Measurements from ENCODE around the gene FOXI1.

FOXI1 gene

DNA sequence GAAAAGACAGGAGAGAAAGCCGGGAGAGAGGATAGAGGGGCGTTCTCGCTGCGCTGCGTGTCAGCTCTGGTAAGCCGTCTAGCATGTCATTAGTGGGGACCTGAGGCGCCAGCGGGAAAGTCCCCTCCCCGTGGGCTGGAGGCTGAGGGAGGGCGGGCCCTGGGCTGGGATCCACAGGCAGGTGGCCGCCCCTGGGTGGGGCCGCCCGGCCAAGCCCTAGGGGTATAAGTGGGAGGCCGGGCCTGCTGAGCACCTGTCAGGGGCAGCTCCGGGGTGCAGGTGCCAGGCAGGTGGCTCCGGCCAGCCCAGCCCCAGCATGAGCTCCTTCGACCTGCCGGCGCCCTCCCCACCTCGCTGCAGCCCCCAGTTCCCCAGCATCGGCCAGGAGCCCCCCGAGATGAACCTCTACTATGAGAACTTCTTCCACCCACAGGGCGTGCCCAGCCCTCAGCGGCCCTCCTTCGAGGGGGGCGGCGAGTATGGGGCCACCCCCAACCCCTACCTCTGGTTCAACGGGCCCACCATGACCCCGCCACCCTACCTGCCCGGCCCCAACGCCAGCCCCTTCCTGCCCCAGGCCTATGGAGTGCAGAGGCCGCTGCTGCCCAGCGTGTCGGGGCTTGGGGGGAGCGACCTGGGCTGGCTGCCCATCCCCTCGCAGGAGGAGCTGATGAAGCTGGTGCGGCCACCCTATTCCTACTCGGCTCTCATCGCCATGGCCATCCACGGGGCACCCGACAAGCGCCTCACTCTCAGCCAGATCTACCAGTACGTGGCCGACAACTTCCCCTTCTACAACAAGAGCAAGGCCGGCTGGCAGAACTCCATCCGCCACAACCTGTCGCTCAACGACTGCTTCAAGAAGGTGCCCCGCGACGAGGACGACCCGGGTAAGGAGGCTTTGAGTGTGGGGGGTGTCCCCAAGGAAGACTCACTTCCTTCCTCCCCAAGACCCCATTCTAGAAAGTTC lies at the start of gene FOXI1:
TSS of gene FOXI1 (plus strand) at position 256 of the 970 bp plus-strand sequence. CDS start at position 317, 61 bp downstream.
- DNase-seq: no peak

- DNase-seq: no peak
These were observed 49.0 kb upstream of the FOXI1 start for GRCh38 chr5:170056561-170057267.

GRCh38 chr5:170057311-170057710 lies 48.4 kb upstream of the FOXI1 start:
- no peak for DNase-seq

GRCh38 chr5:170059221-170059620 lies 46.5 kb upstream of the FOXI1 start:
- DNase-seq: no peak

GRCh38 chr5:170067152-170067551 lies 38.5 kb upstream of the FOXI1 start:
- no peak for DNase-seq

DNA sequence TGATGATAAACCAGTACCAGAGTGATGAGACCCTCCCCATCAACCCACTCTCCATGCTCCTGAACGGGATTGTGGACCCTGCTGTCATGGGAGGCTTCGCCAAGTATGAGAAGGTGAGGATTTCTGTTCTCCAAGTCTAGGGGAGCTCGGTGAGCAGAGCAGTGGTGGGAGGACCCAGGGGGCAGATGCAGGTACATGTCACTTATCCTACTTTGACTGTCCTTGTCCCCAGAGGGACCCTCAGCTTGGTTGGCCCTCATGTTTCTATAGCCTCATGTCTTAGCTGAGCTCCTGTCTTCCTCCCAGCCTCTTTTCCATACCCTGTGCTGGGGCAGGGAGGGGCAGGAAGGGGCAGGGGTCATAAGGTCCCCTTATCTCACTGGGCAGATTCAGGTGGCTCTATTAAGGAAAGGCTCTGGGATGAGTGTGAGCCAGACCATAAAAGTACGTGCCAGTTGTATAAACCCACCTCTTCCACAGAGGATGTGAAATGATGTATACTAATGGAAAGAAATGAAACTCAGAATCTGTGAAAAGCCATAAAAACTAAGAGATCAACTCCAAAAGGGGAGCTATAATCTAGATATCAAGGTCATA lies 38.0 kb upstream of the FOXI1 start:
- DNase-seq: no peak

DNA sequence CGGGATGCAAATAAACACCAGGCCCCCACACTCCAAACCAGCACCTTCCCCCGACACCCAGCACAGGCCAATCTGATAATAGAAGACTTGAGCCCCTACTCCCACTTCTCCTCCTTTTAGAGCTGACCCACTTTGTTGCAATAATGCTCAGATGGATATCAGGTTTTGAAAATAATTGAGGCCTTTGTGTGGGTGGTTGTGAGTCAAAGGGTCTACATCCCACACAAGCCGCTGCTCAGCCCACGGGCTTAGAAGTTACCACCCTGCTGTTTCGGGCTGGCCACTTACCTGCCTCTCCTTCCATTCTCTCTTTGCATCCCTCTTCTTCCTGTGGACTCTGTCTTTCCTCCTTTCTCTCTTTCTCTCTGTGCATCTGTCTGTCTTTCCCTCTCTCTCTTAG lies 36.2 kb upstream of the FOXI1 start:
- DNase-seq: no peak

DNA sequence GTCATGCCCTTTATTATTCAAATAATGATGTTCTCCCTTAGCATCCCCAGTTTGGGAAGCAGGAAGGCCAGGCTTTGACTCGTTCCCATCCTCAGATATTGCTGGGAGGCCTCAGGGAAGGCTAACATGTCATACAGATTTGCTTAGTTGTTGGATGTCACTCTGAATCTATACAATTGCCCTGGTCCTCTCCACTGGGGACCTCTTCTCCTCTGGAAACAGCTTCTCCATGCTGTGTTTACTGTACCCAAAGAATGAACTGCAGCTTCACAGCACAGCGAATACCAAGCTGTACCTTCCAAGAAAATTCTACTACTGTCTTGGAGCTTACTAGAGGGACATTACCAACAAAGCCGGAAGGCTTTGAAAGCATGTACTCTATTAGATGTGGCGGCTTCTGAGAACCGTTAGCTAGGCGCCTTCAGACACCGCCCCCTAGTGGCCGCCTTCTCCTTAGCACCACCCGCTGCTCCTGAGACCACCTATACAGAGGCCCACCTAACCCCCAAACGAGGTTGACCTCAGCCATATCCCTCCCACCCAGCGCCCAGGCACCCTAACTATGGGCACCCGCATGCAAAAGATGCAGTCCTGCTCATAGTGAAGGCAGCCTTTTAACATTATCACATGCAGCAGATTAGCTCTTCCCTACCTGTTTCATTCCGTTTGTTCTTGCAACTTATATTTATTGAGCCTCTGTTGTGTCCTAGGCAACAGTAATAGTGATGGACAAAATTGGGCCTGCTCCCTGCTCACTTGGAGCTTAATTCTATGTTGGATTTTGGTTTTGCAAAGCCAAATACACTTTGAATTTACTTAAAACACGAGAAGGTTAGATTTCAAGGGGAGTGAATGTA lies 34.9 kb upstream of the FOXI1 start:
- no peak for DNase-seq

DNA sequence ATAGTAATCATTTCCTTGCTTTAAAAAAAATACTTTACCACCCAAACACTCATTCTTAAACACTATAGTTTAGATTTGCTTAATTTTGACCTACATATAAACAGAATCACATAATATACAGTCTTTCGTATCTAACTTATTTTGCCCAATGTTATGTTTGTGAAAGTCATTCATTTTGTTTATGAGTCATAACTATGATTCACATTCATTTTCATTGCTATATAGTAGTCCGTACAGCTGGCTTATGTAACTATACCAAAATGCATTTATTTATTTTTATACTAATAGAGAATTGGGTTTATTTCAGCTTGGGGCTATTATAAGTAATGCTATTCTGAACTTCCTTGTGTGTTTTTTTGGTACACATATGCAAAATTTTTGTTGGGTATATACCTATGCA lies 33.9 kb upstream of the FOXI1 start:
- DNase-seq: no peak

GRCh38 chr5:170075696-170076095 lies 30.0 kb upstream of the FOXI1 start:
- DNase-seq: no peak

- DNase-seq: no peak
These were observed 29.5 kb upstream of the FOXI1 start for GRCh38 chr5:170076211-170076610.

- no peak for DNase-seq
These were observed 29.0 kb upstream of the FOXI1 start for GRCh38 chr5:170076739-170077138.

DNA sequence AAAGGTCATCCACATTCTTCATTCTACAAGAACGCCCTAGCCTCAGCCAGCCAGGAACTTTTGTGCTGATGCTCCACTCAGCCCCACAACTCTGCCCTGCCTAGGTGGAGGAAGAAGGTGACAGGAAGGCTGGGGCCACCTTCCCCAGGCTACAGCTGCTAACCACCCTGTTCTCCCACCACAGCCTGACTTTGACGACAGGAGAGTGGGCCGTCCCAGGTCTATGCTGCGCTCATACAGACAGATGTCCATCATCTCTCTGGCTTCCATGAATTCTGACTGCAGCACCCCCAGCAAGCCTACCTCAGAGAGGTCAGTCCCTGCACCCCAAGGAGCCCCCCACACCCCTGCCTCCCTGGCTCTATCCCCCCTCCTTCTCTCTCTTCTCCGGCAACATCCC lies 28.2 kb upstream of the FOXI1 start:
- DNase-seq: no peak

- DNase-seq: no peak
These were observed 27.2 kb upstream of the FOXI1 start for GRCh38 chr5:170078458-170078857.

- DNase-seq: no peak
These were observed 26.8 kb upstream of the FOXI1 start for GRCh38 chr5:170078931-170079330.

DNA sequence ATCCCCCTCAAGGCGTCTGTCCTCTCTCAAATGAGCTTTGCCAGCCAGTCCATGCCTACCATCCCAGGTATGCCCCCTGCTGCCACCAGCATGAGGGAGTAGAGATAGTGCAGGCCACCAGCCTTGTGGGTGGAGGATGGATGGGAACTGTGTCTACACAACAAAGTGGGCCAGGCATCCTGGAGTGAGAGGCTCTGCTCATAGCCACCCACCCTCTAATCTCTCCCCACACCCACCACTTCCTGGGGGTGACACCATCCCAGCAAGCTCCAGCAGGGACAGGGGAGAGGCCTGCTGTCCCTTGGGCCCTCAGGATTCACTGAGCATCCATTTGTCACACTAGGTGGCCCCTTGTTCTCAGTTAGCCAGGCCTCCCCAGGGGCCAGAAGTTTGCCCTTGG lies 25.5 kb upstream of the FOXI1 start:
- no peak for DNase-seq

- DNase-seq: no peak
These were observed 24.8 kb upstream of the FOXI1 start for GRCh38 chr5:170080786-170081445.

- no peak for DNase-seq
These were observed 24.1 kb upstream of the FOXI1 start for GRCh38 chr5:170081616-170082015.

DNA sequence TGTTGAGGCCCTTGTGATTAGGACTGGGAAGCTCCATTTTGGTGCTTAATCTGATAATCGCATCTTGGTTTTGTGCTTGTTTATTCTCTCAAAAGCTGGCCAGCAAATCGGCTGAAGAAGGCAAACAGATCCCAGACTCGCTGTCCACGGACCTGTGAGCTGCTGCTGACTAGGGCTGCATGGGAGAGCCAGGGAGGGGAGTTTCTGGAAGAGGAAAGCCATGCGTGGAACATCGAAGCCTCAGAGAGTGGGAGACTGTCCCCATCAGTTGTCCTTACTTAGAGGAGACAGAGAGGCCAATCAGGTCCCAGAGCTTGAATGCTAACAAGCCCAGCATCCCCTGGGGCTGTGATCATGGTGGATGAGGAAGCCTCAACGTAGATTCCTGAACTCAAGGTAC lies 23.0 kb upstream of the FOXI1 start:
- DNase-seq: no peak

GRCh38 chr5:170087168-170087817 lies 18.4 kb upstream of the FOXI1 start:
- DNase-seq: no peak

- DNase-seq: no peak
These were observed 13.1 kb upstream of the FOXI1 start for GRCh38 chr5:170092455-170093101.

Measured in activated CD4-positive, alpha-beta T cell treated with anti-CD3 and anti-CD28 coated beads for 1 hour (primary cell).